ENCODE measurements around the gene NUDT22. TPM values are rescaled to one million over a fixed set of nuclear protein-coding genes. Genes with fewer than 3 reads are reported as not detected.
A peak's percentile ranks its signal among the peaks of the same experiment; 100 is the strongest.

The NUDT22 gene
- total and polyA plus RNA-seq, 2 experiments from 2014 or later, result 33.9 to 67.0 TPM

- H3K27ac ChIP-seq (ENCODE audit: low read depth), result peak overlapping the region; percentile 86; the same call in 1 of the 2 replicates
- no peaks in the 10 kb centered on the region for H3K9me3 Mint-ChIP-seq
Observed at GRCh38 chr11:64241491-64242374, 15.7 kb downstream of the NUDT22 start.

GRCh38 chr11:64243236-64243854 lies 17.3 kb downstream of the NUDT22 start:
- Histone ChIP-seq H3K9me2 (ENCODE audit: insufficient read depth) (no peaks in the 10 kb centered on the region), H3K36me3 (ENCODE audit: insufficient read depth) (no peaks in the 10 kb centered on the region), H3F3A (replicated peaks; ENCODE audit: low read depth) (peaks cover 35% of the 10 kb centered on the region), H4K20me1 (replicated peaks; ENCODE audit: insufficient read depth) (no peaks in the 10 kb centered on the region; the same call in 1 of the 2 replicates), H3K4me2 (no peak overlapping the region), H3K4me3 (peak overlapping the region; percentile 97; the same call in 1 of the 2 replicates), H3K79me2 (replicated peaks; ENCODE audit: insufficient read depth) (peaks cover 26% of the 10 kb centered on the region), H3K27me3 (ENCODE audit: insufficient read depth) (no peaks in the 10 kb centered on the region), H2AFZ (no peak overlapping the region), H3K4me1 (ENCODE audit: insufficient read depth) (peaks cover 24% of the 10 kb centered on the region), H3K27ac (ENCODE audit: low read depth) (peak overlapping the region; percentile 19; the same call in 1 of the 2 replicates)
- no peaks in the 10 kb centered on the region for H3K9me3 Mint-ChIP-seq
- H3K27me3 Mint-ChIP-seq (ENCODE audit: insufficient read depth, low read depth, poor library complexity), result peaks cover 33% of the 10 kb centered on the region
- no peak for DNase-seq (ENCODE audit: low spot score)
- H3K27ac Mint-ChIP-seq, result peak overlapping the region; percentile 43; the same call in 1 of the 2 replicates
- H3K4me3 Mint-ChIP-seq, result peak overlapping the region; percentile 93
- no peak for ATAC-seq
- H3K4me1 Mint-ChIP-seq, result peaks cover 34% of the 10 kb centered on the region
- peaks cover 21% of the 10 kb centered on the region for H3K36me3 Mint-ChIP-seq (ENCODE audit: low read depth)
- no peak for TF ChIP-seq ZNF114 (CRISPR knock-in tag; IDR thresholded peaks at IDR 0.05)
- TF ChIP-seq REST (IDR thresholded peaks at IDR 0.05; ENCODE audit: unreplicated experiment), result no peak
- TF ChIP-seq NANOG (IDR thresholded peaks at IDR 0.05; ENCODE audit: borderline replicate concordance), result no peak
- TF ChIP-seq EZH2phosphoT487 (IDR thresholded peaks at IDR 0.05; ENCODE audit: unreplicated experiment), result no peak
- TF ChIP-seq EZH2 (IDR thresholded peaks at IDR 0.05; ENCODE audit: low read depth, unreplicated experiment), result no peak

More at GRCh38 chr11:64241491-64242374, 15.7 kb downstream of the NUDT22 start:
- TF ChIP-seq JUNB (IDR thresholded peaks at IDR 0.05; ENCODE audit: unreplicated experiment), result no peak
- TF ChIP-seq ETS1 (IDR thresholded peaks at IDR 0.05), result 0 out of 2 replicates have a peak, but pooled peaks have one; percentile 10
- TF ChIP-seq CREB1 (CRISPR knock-in tag; IDR thresholded peaks at IDR 0.05; ENCODE audit: low read depth), result no peak
- TF ChIP-seq ZNF331 (CRISPR knock-in tag; IDR thresholded peaks at IDR 0.05; ENCODE audit: low read depth), result no peak
- TF ChIP-seq POLR2AphosphoS5 (IDR thresholded peaks at IDR 0.05; ENCODE audit: low read depth), result peak; percentile 67; the same call in 1 of the 2 replicates
- no peak for TF ChIP-seq EZH2phosphoT487 (IDR thresholded peaks at IDR 0.05; ENCODE audit: unreplicated experiment)
- Mint-ChIP-seq H3K4me1 (peaks cover 27% of the 10 kb centered on the region), H3K27me3 (ENCODE audit: insufficient read depth, low read depth, poor library complexity) (peaks cover 28% of the 10 kb centered on the region), H3K27ac (peak overlapping the region; percentile 98), H3K36me3 (ENCODE audit: low read depth) (peaks cover 24% of the 10 kb centered on the region), H3K4me3 (peak overlapping the region; percentile 93)
- Histone ChIP-seq H3K9me2 (ENCODE audit: insufficient read depth) (no peaks in the 10 kb centered on the region), H3K79me2 (replicated peaks; ENCODE audit: insufficient read depth) (peaks cover 26% of the 10 kb centered on the region), H3K4me2 (peak overlapping the region; percentile 96), H2AFZ (no peak overlapping the region), H3K4me1 (ENCODE audit: insufficient read depth) (peaks cover 17% of the 10 kb centered on the region; the same call in 1 of the 2 replicates), H3K36me3 (ENCODE audit: insufficient read depth) (no peaks in the 10 kb centered on the region), H3K27me3 (ENCODE audit: insufficient read depth) (no peaks in the 10 kb centered on the region), H3K4me3 (peak overlapping the region; percentile 97), H3F3A (replicated peaks; ENCODE audit: low read depth) (peaks cover 28% of the 10 kb centered on the region), H4K20me1 (replicated peaks; ENCODE audit: insufficient read depth) (no peaks in the 10 kb centered on the region; the same call in 1 of the 2 replicates)
- peak; percentile 99 for DNase-seq (ENCODE audit: low spot score)
- peak; percentile 72 for ATAC-seq

All from GM23338 (cell line).